ENCODE measurements around the gene GULP1.

- TF ChIP-seq CTCF (IDR thresholded peaks at IDR 0.05) (no peak), POLR2A (IDR thresholded peaks at IDR 0.05) (no peak)
Observed at GRCh38 chr2:188485496-188485895, 193.8 kb downstream of the GULP1 start.
